ENCODE data around the gene MRPL24.

The MRPL24 gene

DNA sequence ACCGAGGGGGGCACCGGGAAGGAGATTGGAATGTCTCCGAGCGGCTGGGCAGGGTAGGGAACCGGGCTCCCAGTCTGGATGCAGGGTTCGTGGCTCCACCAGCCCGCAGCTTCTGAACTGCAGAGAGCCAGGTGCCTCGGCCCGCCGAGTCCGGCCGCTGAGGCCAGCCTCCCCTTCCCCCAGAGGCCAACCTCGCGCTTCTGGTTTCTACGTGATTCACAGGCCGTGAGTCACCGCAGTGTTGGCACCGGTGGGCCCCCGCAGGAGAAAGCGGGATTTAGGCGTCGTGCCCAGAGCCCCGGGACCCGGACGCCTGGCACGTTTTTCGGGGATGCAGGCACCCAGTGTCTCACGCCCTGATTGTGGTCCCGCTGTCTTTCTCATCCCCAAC is 36.0 kb downstream of the MRPL24 start (continued):
- TF ChIP-seq, protein P1, sequence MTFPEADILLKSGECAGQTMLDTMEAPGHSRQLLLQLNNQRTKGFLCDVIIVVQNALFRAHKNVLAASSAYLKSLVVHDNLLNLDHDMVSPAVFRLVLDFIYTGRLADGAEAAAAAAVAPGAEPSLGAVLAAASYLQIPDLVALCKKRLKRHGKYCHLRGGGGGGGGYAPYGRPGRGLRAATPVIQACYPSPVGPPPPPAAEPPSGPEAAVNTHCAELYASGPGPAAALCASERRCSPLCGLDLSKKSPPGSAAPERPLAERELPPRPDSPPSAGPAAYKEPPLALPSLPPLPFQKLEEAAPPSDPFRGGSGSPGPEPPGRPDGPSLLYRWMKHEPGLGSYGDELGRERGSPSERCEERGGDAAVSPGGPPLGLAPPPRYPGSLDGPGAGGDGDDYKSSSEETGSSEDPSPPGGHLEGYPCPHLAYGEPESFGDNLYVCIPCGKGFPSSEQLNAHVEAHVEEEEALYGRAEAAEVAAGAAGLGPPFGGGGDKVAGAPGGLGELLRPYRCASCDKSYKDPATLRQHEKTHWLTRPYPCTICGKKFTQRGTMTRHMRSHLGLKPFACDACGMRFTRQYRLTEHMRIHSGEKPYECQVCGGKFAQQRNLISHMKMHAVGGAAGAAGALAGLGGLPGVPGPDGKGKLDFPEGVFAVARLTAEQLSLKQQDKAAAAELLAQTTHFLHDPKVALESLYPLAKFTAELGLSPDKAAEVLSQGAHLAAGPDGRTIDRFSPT (tag by site-specific recombination; IDR thresholded peaks at IDR 0.05), result peak; percentile 91
- TF ChIP-seq KLF10 (tag by site-specific recombination; IDR thresholded peaks at IDR 0.05) (no peak), ZNF19 (tag by site-specific recombination; IDR thresholded peaks at IDR 0.05; ENCODE audit: low read depth) (no peak), ZNF692 (tag by site-specific recombination; IDR thresholded peaks at IDR 0.05) (peak; percentile 99), ZFP3 (tag by site-specific recombination; IDR thresholded peaks at IDR 0.05; ENCODE audit: low read depth) (no peak), ZNF473 (tag by site-specific recombination; IDR thresholded peaks at IDR 0.05) (no peak), ZNF660 (tag by site-specific recombination; IDR thresholded peaks at IDR 0.05) (0 out of 2 replicates have a peak, but pooled peaks have one; percentile 31), ZNF121 (tag by site-specific recombination; IDR thresholded peaks at IDR 0.05) (no peak), ZNF626 (tag by site-specific recombination; IDR thresholded peaks at IDR 0.05) (no peak), RBAK (tag by site-specific recombination; IDR thresholded peaks at IDR 0.05) (no peak), ZBTB48 (tag by site-specific recombination; IDR thresholded peaks at IDR 0.05) (0 out of 2 replicates have a peak, but pooled peaks have one; percentile 43), ZNF433 (tag by site-specific recombination; IDR thresholded peaks at IDR 0.05; ENCODE audit: low read depth) (no peak), BCL6B (tag by site-specific recombination; IDR thresholded peaks at IDR 0.05) (no peak), ZSCAN30 (tag by site-specific recombination; IDR thresholded peaks at IDR 0.05) (peak; percentile 87), ZNF394 (tag by site-specific recombination; IDR thresholded peaks at IDR 0.05; ENCODE audit: borderline replicate concordance) (peak; percentile 56; the same call in 1 of the 2 replicates), ZNF658 (tag by site-specific recombination; IDR thresholded peaks at IDR 0.05) (no peak), ZNF324 (tag by site-specific recombination; IDR thresholded peaks at IDR 0.05) (no peak), ZNF24 (tag by site-specific recombination; IDR thresholded peaks at IDR 0.05) (no peak; the same call in 1 of the 2 replicates), GLIS2 (tag by site-specific recombination; IDR thresholded peaks at IDR 0.05) (peak; percentile 51)
- TF ChIP-seq, protein P2, sequence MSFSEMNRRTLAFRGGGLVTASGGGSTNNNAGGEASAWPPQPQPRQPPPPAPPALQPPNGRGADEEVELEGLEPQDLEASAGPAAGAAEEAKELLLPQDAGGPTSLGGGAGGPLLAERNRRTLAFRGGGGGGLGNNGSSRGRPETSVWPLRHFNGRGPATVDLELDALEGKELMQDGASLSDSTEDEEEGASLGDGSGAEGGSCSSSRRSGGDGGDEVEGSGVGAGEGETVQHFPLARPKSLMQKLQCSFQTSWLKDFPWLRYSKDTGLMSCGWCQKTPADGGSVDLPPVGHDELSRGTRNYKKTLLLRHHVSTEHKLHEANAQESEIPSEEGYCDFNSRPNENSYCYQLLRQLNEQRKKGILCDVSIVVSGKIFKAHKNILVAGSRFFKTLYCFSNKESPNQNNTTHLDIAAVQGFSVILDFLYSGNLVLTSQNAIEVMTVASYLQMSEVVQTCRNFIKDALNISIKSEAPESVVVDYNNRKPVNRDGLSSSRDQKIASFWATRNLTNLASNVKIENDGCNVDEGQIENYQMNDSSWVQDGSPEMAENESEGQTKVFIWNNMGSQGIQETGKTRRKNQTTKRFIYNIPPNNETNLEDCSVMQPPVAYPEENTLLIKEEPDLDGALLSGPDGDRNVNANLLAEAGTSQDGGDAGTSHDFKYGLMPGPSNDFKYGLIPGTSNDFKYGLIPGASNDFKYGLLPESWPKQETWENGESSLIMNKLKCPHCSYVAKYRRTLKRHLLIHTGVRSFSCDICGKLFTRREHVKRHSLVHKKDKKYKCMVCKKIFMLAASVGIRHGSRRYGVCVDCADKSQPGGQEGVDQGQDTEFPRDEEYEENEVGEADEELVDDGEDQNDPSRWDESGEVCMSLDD (tag by site-specific recombination; IDR thresholded peaks at IDR 0.05), result peak; percentile 43; the same call in 1 of the 2 replicates
- TF ChIP-seq, protein P3, sequence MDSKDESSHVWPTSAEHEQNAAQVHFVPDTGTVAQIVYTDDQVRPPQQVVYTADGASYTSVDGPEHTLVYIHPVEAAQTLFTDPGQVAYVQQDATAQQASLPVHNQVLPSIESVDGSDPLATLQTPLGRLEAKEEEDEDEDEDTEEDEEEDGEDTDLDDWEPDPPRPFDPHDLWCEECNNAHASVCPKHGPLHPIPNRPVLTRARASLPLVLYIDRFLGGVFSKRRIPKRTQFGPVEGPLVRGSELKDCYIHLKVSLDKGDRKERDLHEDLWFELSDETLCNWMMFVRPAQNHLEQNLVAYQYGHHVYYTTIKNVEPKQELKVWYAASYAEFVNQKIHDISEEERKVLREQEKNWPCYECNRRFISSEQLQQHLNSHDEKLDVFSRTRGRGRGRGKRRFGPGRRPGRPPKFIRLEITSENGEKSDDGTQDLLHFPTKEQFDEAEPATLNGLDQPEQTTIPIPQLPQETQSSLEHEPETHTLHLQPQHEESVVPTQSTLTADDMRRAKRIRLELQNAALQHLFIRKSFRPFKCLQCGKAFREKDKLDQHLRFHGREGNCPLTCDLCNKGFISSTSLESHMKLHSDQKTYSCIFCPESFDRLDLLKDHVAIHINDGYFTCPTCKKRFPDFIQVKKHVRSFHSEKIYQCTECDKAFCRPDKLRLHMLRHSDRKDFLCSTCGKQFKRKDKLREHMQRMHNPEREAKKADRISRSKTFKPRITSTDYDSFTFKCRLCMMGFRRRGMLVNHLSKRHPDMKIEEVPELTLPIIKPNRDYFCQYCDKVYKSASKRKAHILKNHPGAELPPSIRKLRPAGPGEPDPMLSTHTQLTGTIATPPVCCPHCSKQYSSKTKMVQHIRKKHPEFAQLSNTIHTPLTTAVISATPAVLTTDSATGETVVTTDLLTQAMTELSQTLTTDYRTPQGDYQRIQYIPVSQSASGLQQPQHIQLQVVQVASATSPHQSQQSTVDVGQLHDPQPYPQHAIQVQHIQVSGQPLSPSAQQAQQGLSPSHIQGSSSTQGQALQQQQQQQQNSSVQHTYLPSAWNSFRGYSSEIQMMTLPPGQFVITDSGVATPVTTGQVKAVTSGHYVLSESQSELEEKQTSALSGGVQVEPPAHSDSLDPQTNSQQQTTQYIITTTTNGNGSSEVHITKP (tag by site-specific recombination; IDR thresholded peaks at IDR 0.05), result peak; percentile 51
- TF ChIP-seq, protein P4, sequence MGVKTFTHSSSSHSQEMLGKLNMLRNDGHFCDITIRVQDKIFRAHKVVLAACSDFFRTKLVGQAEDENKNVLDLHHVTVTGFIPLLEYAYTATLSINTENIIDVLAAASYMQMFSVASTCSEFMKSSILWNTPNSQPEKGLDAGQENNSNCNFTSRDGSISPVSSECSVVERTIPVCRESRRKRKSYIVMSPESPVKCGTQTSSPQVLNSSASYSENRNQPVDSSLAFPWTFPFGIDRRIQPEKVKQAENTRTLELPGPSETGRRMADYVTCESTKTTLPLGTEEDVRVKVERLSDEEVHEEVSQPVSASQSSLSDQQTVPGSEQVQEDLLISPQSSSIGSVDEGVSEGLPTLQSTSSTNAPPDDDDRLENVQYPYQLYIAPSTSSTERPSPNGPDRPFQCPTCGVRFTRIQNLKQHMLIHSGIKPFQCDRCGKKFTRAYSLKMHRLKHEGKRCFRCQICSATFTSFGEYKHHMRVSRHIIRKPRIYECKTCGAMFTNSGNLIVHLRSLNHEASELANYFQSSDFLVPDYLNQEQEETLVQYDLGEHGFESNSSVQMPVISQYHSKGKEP (tag by site-specific recombination; IDR thresholded peaks at IDR 0.05), result no peak
- TF ChIP-seq, protein P5, sequence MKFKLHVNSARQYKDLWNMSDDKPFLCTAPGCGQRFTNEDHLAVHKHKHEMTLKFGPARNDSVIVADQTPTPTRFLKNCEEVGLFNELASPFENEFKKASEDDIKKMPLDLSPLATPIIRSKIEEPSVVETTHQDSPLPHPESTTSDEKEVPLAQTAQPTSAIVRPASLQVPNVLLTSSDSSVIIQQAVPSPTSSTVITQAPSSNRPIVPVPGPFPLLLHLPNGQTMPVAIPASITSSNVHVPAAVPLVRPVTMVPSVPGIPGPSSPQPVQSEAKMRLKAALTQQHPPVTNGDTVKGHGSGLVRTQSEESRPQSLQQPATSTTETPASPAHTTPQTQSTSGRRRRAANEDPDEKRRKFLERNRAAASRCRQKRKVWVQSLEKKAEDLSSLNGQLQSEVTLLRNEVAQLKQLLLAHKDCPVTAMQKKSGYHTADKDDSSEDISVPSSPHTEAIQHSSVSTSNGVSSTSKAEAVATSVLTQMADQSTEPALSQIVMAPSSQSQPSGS (tag by site-specific recombination; IDR thresholded peaks at IDR 0.05; ENCODE audit: low read depth), result no peak
- TF ChIP-seq, protein P6, sequence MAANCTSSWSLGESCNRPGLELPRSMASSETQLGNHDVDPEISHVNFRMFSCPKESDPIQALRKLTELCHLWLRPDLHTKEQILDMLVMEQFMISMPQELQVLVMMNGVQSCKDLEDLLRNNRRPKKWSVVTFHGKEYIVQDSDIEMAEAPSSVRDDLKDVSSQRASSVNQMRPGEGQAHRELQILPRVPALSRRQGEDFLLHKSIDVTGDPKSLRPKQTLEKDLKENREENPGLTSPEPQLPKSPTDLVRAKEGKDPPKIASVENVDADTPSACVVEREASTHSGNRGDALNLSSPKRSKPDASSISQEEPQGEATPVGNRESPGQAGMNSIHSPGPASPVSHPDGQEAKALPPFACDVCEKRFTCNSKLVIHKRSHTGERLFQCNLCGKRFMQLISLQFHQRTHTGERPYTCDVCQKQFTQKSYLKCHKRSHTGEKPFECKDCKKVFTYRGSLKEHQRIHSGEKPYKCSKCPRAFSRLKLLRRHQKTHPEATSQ (tag by site-specific recombination; IDR thresholded peaks at IDR 0.05), result no peak

Data from HEK293 (cell line).